ENCODE data around the gene TGFBRAP1. TPM values are rescaled to one million over a fixed set of nuclear protein-coding genes. Genes with fewer than 3 reads are reported as not detected.

TGFBRAP1 gene
- total RNA-seq (10 to 100 TPM; 13.4 to 19.1 (median 17.3) TPM), polyA plus RNA-seq (10 to 100 TPM in 1 of 2 donors, 1 to 10 TPM in 1; 7.2 to 10.4 TPM)
- long read RNA-seq, donor 1, full-length matches to known transcripts: 1 of 16 reads
- long read RNA-seq, donor 1, partial matches to known transcripts: 6 of 16 reads
- long read RNA-seq, donor 1, other reads (novel, unspliced or antisense): 9 of 16 reads
- long read RNA-seq, donor 2, full-length matches to known transcripts: 1 of 1 reads
- long read RNA-seq, donor 2, partial matches to known transcripts: 0 of 1 reads
- long read RNA-seq, donor 2, other reads (novel, unspliced or antisense): 0 of 1 reads
- long read RNA-seq, donor 3, full-length matches to known transcripts: 27 of 67 reads
- long read RNA-seq, donor 3, partial matches to known transcripts: 6 of 67 reads
- long read RNA-seq, donor 3, other reads (novel, unspliced or antisense): 34 of 67 reads

DNA sequence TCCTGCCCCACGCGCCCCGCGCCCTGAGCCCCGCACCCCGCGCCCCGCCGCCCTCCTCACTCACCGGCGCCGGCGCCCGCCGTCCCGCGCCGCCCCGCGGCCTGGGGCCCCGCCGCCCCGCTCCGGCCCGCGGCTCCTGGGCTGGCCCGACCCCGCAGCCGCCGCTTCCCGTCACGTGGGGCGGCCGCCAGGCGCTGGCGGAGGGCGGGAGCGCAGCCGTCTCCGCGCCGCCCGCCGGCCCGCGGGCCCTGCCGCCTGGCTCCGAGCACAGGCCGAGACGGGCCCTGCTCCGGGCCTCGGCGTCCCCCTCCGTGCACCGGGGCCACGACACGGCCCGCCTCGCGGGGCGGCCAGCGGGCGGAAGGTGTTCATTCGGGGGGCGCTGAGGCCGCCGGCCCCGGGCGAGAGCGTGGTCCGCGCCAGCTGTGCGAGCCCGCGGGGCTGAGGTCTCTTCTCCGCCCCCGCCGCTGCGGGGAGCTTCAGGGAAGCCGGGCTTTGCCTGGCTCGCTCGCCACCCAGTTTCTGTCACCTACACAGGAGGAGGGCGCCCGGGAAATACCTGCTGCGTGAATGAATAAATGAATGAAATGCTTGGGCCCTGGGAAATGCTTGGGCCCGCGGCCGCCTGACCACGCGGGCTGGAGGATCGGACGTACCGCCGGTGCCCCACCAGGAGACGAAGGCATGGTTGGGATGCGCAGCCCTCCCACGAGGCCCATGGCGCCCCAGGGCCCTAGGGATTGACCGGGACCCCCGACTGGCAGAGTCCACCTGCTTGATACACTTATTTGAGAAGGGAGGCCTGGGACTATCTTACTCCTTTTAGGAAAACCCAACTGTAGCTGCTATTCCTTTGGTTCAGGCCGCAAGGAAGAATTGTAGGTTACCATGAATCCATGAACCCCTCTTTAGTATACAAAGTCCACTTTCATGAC is at the start of gene TGFBRAP1:
TGFBRAP1 (minus strand) TSS at position 175 of the 935 bp plus-strand sequence. CDS start 21,434 bp downstream, outside the sequence.
- peaks cover 2% of the 10 kb centered on the region for H3K4me1 ChIP-seq (ENCODE audit: insufficient read depth)
- H3K9me3 ChIP-seq: no peaks in the 10 kb centered on the region
- peak; percentile 44 to 69 (median 57) for DNase-seq
- H3K36me3 ChIP-seq: no peaks in the 10 kb centered on the region
- peak within 1 kb of the TSS; percentile 46 to 63 for H3K27ac ChIP-seq
- no peak for TF ChIP-seq POLR2A (IDR thresholded peaks at IDR 0.05)
- TF ChIP-seq, protein P1, sequence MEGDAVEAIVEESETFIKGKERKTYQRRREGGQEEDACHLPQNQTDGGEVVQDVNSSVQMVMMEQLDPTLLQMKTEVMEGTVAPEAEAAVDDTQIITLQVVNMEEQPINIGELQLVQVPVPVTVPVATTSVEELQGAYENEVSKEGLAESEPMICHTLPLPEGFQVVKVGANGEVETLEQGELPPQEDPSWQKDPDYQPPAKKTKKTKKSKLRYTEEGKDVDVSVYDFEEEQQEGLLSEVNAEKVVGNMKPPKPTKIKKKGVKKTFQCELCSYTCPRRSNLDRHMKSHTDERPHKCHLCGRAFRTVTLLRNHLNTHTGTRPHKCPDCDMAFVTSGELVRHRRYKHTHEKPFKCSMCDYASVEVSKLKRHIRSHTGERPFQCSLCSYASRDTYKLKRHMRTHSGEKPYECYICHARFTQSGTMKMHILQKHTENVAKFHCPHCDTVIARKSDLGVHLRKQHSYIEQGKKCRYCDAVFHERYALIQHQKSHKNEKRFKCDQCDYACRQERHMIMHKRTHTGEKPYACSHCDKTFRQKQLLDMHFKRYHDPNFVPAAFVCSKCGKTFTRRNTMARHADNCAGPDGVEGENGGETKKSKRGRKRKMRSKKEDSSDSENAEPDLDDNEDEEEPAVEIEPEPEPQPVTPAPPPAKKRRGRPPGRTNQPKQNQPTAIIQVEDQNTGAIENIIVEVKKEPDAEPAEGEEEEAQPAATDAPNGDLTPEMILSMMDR (IDR thresholded peaks at IDR 0.05): no peak
- no peak for TF ChIP-seq EP300 (IDR thresholded peaks at IDR 0.05)
- 2% methylated on average over 55 to 101 of the region's 101 CpGs for WGBS, 3 donors
- intact Hi-C loops (cut with DNase I): no loop called here
- peak within 1 kb of the TSS; percentile 56 for H3K4me3 ChIP-seq
- no peaks in the 10 kb centered on the region for H3K27me3 ChIP-seq

DNA sequence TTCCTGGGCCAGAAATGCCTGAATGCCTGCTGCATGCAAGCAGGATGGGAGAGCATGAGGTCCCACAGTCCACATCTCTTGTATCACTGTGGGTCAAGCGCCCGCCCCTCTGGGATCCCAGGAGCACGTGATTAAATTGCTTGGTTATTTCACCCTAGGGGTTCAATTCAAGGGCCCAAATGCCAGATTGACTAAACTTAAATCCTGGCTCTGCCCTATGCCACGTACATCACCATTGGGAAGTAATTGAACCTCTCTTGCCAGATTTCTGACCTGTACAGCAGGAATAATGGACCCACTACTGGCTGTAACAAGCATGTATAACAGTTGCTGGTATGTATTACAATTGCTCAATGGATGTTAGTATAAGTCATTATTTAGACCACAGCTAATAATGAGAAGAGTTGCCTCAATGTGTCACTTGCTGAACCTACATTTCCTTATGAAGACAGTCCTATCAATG is 49.4 kb upstream of the TGFBRAP1 start:
- no peak overlapping the region for H3K4me3 ChIP-seq
- peaks cover 56% of the 10 kb centered on the region for H3K4me1 ChIP-seq (ENCODE audit: insufficient read depth)
- TF ChIP-seq POLR2A (IDR thresholded peaks at IDR 0.05): no peak
- TF ChIP-seq, protein P1 (IDR thresholded peaks at IDR 0.05): no peak
- no peak for TF ChIP-seq EP300 (IDR thresholded peaks at IDR 0.05)
- H3K27ac ChIP-seq: peak overlapping the region; percentile 23 to 98
- no peaks in the 10 kb centered on the region for H3K36me3 ChIP-seq
- no peaks in the 10 kb centered on the region for H3K9me3 ChIP-seq
- H3K27me3 ChIP-seq: no peaks in the 10 kb centered on the region
- intact Hi-C loops (cut with DNase I): loop anchor here in 1 of 4 donors (5.0 kb wide), 1 partner anchor 118 kb away; no protein-coding TSS in a partner anchor
- peak in 3 of 5 donors; percentile 19 to 52 (median 30) for DNase-seq
- 67 to 80% (median 71%) methylated on average over 4 of the region's 4 CpGs for WGBS, 3 donors

- Histone ChIP-seq H3K27ac (peak overlapping the region; percentile 23 to 98), H3K36me3 (no peaks in the 10 kb centered on the region), H3K4me1 (ENCODE audit: insufficient read depth) (peaks cover 62% of the 10 kb centered on the region), H3K4me3 (no peak overlapping the region), H3K27me3 (no peaks in the 10 kb centered on the region), H3K9me3 (no peaks in the 10 kb centered on the region)
- intact Hi-C loops (cut with DNase I): loop anchor here in 1 of 4 donors (5.0 kb wide), 1 partner anchor 119 kb away; no protein-coding TSS in a partner anchor
- TF ChIP-seq POLR2A (IDR thresholded peaks at IDR 0.05): no peak
- TF ChIP-seq, protein P1 (IDR thresholded peaks at IDR 0.05): no peak
- TF ChIP-seq EP300 (IDR thresholded peaks at IDR 0.05): no peak
- WGBS, 3 donors: 63 to 78% (median 65%) methylated on average over 12 of the region's 12 CpGs
- peak in 3 of 5 donors; percentile 9 to 42 (median 17) for DNase-seq
Measured at GRCh38 chr2:105378276-105378840, 48.8 kb upstream of the TGFBRAP1 start.

- no peak for TF ChIP-seq POLR2A (IDR thresholded peaks at IDR 0.05)
- TF ChIP-seq EP300 (IDR thresholded peaks at IDR 0.05): no peak
- TF ChIP-seq, protein P1 (IDR thresholded peaks at IDR 0.05): no peak
- H3K4me3 ChIP-seq: no peak overlapping the region
- peak overlapping the region; percentile 10 to 98 for H3K27ac ChIP-seq
- no peaks in the 10 kb centered on the region for H3K9me3 ChIP-seq
- H3K4me1 ChIP-seq (ENCODE audit: insufficient read depth): peaks cover 63% of the 10 kb centered on the region
- 68 to 81% (median 77%) methylated on average over 3 of the region's 3 CpGs for WGBS, 3 donors
- DNase-seq: no peak
- H3K27me3 ChIP-seq: no peaks in the 10 kb centered on the region
- no peaks in the 10 kb centered on the region for H3K36me3 ChIP-seq
- intact Hi-C loops (cut with DNase I): loop anchor here in 1 of 4 donors (5.0 kb wide), 1 partner anchor 119 kb away; no protein-coding TSS in a partner anchor
Measured at GRCh38 chr2:105377871-105378270, 48.3 kb upstream of the TGFBRAP1 start.
